ENCODE data around the gene MICAL2. TPM values are rescaled to one million over a fixed set of nuclear protein-coding genes. Genes with fewer than 3 reads are reported as not detected.

MICAL2 gene
- total RNA-seq, 1 donor from 2014 or later: 20.8 TPM

DNA sequence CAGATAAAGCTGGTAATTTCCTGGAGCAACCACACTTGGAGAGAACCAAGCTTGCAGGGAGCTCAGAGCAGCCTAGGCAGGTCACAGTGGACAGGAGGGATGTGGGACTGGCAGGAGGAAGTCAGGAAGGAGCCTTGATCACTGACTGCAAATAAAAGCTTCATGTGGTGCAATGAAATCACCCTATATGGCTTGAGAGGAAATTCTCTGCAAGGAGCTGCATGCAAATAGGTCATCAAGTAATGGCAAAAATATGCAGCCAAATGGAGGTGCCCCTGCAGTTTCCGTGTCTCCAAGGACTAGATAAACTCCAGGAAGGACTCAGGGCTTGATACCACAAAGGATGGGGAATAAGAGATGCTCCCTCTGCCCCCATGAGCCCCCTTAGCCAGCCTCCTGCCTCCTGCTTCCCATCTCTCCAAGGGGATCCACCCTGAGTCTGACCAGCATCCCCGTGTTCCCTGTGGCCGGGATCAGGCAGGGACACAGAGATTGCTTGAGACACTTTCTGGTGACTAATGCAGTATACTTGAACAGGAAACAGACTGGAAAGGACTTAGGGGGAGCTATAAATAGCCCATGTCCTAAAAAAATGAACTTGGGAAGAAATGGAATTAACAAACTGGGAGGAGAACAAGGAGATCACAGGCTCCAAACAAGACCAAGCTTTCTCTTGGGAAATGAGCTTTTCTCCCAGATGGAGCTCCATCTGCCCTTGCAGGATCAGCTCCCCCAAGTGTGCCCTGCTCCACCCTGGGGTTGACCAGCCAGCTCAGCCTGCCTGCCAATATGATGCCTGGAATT is 23.9 kb upstream of the MICAL2 start:
- Mint-ChIP-seq H3K4me1 (ENCODE audit: unreplicated experiment) (peaks cover 64% of the 10 kb centered on the region), H3K4me3 (ENCODE audit: unreplicated experiment) (peak overlapping the region; percentile 56), H3K36me3 (ENCODE audit: unreplicated experiment) (no peaks in the 10 kb centered on the region), H3K27me3 (ENCODE audit: unreplicated experiment) (no peaks in the 10 kb centered on the region), H3K9me3 (ENCODE audit: unreplicated experiment) (no peaks in the 10 kb centered on the region), H3K27ac (ENCODE audit: unreplicated experiment) (peak overlapping the region; percentile 98)
- TF ChIP-seq, protein P1, sequence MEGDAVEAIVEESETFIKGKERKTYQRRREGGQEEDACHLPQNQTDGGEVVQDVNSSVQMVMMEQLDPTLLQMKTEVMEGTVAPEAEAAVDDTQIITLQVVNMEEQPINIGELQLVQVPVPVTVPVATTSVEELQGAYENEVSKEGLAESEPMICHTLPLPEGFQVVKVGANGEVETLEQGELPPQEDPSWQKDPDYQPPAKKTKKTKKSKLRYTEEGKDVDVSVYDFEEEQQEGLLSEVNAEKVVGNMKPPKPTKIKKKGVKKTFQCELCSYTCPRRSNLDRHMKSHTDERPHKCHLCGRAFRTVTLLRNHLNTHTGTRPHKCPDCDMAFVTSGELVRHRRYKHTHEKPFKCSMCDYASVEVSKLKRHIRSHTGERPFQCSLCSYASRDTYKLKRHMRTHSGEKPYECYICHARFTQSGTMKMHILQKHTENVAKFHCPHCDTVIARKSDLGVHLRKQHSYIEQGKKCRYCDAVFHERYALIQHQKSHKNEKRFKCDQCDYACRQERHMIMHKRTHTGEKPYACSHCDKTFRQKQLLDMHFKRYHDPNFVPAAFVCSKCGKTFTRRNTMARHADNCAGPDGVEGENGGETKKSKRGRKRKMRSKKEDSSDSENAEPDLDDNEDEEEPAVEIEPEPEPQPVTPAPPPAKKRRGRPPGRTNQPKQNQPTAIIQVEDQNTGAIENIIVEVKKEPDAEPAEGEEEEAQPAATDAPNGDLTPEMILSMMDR (IDR thresholded peaks at IDR 0.05): no peak
- no peak for DNase-seq (ENCODE audit: extremely low spot score, unreplicated experiment)

DNA sequence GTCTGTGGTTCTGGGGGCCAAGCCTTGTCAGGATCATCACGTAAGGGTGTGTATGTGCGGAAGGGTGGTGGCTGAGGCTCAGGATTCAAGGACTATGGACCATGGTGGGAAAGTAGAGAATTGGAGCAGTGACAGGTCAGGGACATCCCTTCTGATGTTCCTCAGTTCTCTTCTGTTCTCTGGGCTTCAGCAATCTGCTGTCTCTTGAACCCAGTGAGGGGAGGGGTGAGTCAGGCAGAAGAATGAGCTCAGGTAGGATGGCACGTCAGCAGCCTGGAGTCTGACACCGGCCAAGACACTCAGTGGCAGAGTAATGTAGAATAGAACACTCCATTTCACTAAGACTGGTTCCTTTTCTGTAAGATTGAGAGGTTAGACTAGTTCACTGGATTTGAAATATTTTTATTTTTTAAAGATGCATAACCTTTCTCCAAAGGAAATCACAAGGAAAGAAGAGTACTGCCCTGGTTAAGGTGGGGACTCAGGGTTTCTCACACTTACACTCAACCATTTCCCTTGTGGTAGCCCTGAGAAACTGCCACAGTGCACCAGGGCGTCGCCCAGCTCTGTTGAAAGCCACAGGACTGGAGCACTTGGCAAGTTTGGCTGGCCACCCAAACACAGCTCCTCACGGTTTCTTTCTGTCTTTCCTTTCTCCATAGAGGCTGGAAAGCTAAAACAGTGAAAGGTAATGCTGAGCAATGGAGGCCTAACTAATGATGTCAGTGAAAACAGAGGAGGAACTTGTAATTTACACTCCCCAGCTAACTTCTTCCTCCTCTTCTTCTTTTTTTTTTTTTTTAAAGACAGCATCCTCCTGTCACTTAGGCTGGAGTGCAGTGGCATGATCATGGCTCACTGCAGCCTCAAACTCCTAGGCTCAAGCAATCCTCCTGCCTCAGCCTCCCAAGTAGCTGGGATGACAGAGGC is 23.1 kb upstream of the MICAL2 start:
- no peak for DNase-seq (ENCODE audit: extremely low spot score, unreplicated experiment)
- Mint-ChIP-seq H3K9me3 (ENCODE audit: unreplicated experiment) (no peaks in the 10 kb centered on the region), H3K4me1 (ENCODE audit: unreplicated experiment) (peaks cover 72% of the 10 kb centered on the region), H3K4me3 (ENCODE audit: unreplicated experiment) (peak overlapping the region; percentile 56), H3K27ac (ENCODE audit: unreplicated experiment) (peak overlapping the region; percentile 98), H3K27me3 (ENCODE audit: unreplicated experiment) (no peaks in the 10 kb centered on the region), H3K36me3 (ENCODE audit: unreplicated experiment) (no peaks in the 10 kb centered on the region)
- TF ChIP-seq, protein P1 (IDR thresholded peaks at IDR 0.05): peak; percentile 44

DNA sequence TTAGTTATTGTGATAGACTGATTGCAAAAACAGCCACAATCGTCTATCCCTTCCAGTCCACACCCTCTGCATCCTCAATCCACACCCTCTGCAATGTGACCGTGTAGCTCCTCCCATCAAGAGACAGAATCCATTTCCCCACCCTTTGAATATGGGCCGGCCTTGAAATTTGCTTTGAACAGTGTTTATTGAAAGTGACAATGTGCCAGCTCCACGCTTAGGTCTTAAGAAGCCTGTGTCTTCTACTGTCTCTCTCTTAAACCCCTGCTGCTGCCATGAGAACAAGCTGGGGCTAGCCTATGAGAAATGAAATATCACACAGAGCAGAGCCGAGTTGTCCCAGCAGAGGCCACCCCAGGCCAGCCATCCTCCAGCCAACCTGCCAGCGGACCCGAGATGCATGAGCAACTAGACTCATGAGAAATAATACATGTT is 22.3 kb upstream of the MICAL2 start:
- H3K9me3 Mint-ChIP-seq (ENCODE audit: unreplicated experiment): no peaks in the 10 kb centered on the region
- no peak overlapping the region for H3K4me3 Mint-ChIP-seq (ENCODE audit: unreplicated experiment)
- H3K27ac Mint-ChIP-seq (ENCODE audit: unreplicated experiment): peak overlapping the region; percentile 98
- H3K4me1 Mint-ChIP-seq (ENCODE audit: unreplicated experiment): peaks cover 79% of the 10 kb centered on the region
- DNase-seq (ENCODE audit: extremely low spot score, unreplicated experiment): no peak
- no peaks in the 10 kb centered on the region for H3K27me3 Mint-ChIP-seq (ENCODE audit: unreplicated experiment)
- no peaks in the 10 kb centered on the region for H3K36me3 Mint-ChIP-seq (ENCODE audit: unreplicated experiment)
- TF ChIP-seq, protein P1 (IDR thresholded peaks at IDR 0.05): peak; percentile 58

DNA sequence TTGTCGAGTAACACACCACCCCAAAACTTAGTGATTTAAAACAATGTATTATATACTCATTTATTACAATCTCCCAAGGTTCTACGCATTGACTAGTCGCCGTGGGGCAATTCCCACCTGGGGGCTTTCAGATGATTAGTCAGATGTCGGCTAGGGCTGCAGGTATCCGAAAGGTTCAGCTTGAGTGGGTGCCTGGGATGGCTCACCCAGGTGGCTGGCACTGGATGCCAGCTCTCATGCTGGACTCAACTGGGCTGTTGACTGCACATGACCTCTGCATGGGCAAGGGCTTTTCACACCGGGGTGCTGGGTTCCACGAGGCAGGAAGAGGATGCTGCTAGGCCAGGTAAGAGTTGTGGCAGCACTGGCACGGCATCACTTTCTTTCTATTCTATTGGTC is 21.9 kb upstream of the MICAL2 start:
- no peaks in the 10 kb centered on the region for H3K36me3 Mint-ChIP-seq (ENCODE audit: unreplicated experiment)
- H3K27ac Mint-ChIP-seq (ENCODE audit: unreplicated experiment): peak overlapping the region; percentile 64
- peaks cover 81% of the 10 kb centered on the region for H3K4me1 Mint-ChIP-seq (ENCODE audit: unreplicated experiment)
- no peaks in the 10 kb centered on the region for H3K27me3 Mint-ChIP-seq (ENCODE audit: unreplicated experiment)
- no peak for DNase-seq (ENCODE audit: extremely low spot score, unreplicated experiment)
- no peaks in the 10 kb centered on the region for H3K9me3 Mint-ChIP-seq (ENCODE audit: unreplicated experiment)
- H3K4me3 Mint-ChIP-seq (ENCODE audit: unreplicated experiment): no peak overlapping the region
- TF ChIP-seq, protein P1 (IDR thresholded peaks at IDR 0.05): no peak

DNA sequence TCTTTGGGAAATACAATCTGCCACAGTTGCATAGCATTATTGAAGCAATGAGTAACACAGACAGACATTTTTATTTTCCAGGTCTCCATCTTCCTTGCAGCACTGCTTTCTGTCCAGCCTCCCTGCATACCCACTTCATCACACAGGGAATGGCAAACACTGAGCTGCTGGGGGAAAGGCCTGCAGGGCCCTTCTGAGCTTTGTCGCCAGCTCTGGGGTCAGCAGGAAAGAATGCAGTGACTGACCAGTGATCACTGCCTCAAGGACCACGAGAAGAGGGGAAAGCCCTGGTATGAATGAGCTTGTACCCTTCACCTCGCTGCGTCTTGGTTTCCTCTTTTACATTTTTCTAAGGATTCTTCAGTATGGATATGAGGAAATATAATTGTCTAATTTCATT is 21.3 kb upstream of the MICAL2 start:
- Mint-ChIP-seq H3K27me3 (ENCODE audit: unreplicated experiment) (no peaks in the 10 kb centered on the region), H3K9me3 (ENCODE audit: unreplicated experiment) (no peaks in the 10 kb centered on the region), H3K4me1 (ENCODE audit: unreplicated experiment) (peaks cover 77% of the 10 kb centered on the region), H3K36me3 (ENCODE audit: unreplicated experiment) (no peaks in the 10 kb centered on the region), H3K27ac (ENCODE audit: unreplicated experiment) (peak overlapping the region; percentile 73), H3K4me3 (ENCODE audit: unreplicated experiment) (no peak overlapping the region)
- DNase-seq (ENCODE audit: extremely low spot score, unreplicated experiment): no peak
- TF ChIP-seq, protein P1 (IDR thresholded peaks at IDR 0.05): no peak

All from osteocyte (in vitro differentiated cells).